Upper lobe of left lung (tissue), 6 donors: ENCODE measurements around the gene SLC17A9. TPM values are rescaled to one million over a fixed set of nuclear protein-coding genes. Genes with fewer than 3 reads are reported as not detected.

Source experiments
- ATAC-seq, 2 donors: fragments of 200-7000 bp; cut with Tn5 transposase; one replicate each; pipeline ENCODE4 v1.9.1; 2022; ENCODE audit warnings: mild to moderate bottlenecking in 2 of 2, moderate library complexity in 2 of 2; ENCODE audit not compliant: low FRiP score in 2 of 2
- DNase-seq, 2 donors: peaks; one replicate each; pipeline ENCODE4 v3.0.0-alpha.2; 2019 to 2020
- H3K27ac ChIP-seq, 4 donors: fragments of 200-600 bp; sonication (generic); one replicate each; pipeline ENCODE4 v1.5.1; 2016 to 2019
- H3K27me3 ChIP-seq, 4 donors: fragments of 200-600 bp; sonication (generic); one replicate each; pipeline ENCODE4 v1.5.1; 2017 to 2019
- H3K36me3 ChIP-seq, 4 donors: fragments of 200-600 bp; sonication (generic); one replicate each; pipeline ENCODE4 v1.5.1; 2016 to 2019
- H3K4me1 ChIP-seq, 4 donors: fragments of 200-600 bp; sonication (generic); one replicate each; pipeline ENCODE4 v1.5.1; 2018 to 2019
- H3K4me3 ChIP-seq, 4 donors: fragments of 200-600 bp; sonication (generic); one replicate each; pipeline ENCODE4 v1.5.1; 2017 to 2019; ENCODE audit warnings: mild to moderate bottlenecking in 2 of 4, moderate library complexity in 1 of 4
- H3K9me3 ChIP-seq, 4 donors: fragments of 200-600 bp; sonication (generic); one replicate each; pipeline ENCODE4 v1.5.1; 2018 to 2019
- CTCF ChIP-seq, 6 experiments: fragments of 450-650 bp in 4 of 6; fragments of 200-600 bp in 2 of 6; sonication (generic) in 2 of 6; IDR thresholded peaks; one replicate each; pipeline ENCODE4 v1.5.1; 2016 to 2019; ENCODE audit warnings: antibody characterized with exemption in 6 of 6
- EP300 ChIP-seq, 4 donors: sonication (generic); formaldehyde crosslinking; IDR thresholded peaks; one replicate each; pipeline ENCODE4 v1.5.1; 2017; ENCODE audit warnings: antibody characterized with exemption in 4 of 4, control low read depth in 2 of 4
- POLR2A ChIP-seq, 4 donors: fragments of 450-650 bp; IDR thresholded peaks; one replicate each; pipeline ENCODE4 v1.5.1; 2016 to 2017; ENCODE audit warnings: antibody characterized with exemption in 4 of 4, mild to moderate bottlenecking in 2 of 4
- POLR2AphosphoS5 ChIP-seq, 2 donors: sonication (generic); formaldehyde crosslinking; IDR thresholded peaks; one replicate each; pipeline ENCODE4 v1.5.1; 2017; ENCODE audit warnings: antibody characterized with exemption in 2 of 2
- WGBS, 2 donors: methylation state at CpG; one replicate each; pipeline ENCODE4 v1.1.5; 2017 to 2018; 5-methylcytosine and 5-hydroxymethylcytosine counted together
- total RNA-seq, 6 donors: library from RNA; depleted of rRNA in 4 of 6; stranded (reverse); fragments of >200 nt in 4 of 6; gene quantifications; one replicate each; pipeline versions ENCODE4 v1.1.0 to v1.2.1, GENCODE V29; 2016 to 2021
- donor health status: DM: no; HTN: no; CAD: no; lungs with moderate emphysema.
- donor health status: DM: no; HTN: yes; CAD: no; lungs with severe emphysema.

The SLC17A9 gene
- total RNA-seq, 6 donors from 2014 or later = 3.8 to 18.5 (median 14.4) TPM

- Histone ChIP-seq H3K27ac (no peak overlapping the region), H3K4me1 (peaks cover 14 to 47% (median 20%) of the 10 kb centered on the region in 4 donors), H3K4me3 (peak overlapping the region in 1 of 4 donors; percentile 15), H3K9me3 (no peaks in the 10 kb centered on the region), H3K27me3 (peaks cover 0 to 64% (median 44%) of the 10 kb centered on the region in 4 donors), H3K36me3 (no peaks in the 10 kb centered on the region)
- DNase-seq = peak in 1 of 2 donors; percentile 82
- WGBS, 2 donors = 3 to 4% methylated on average over 6 to 17 of the region's 90 CpGs
- ATAC-seq = no peak
- TF ChIP-seq POLR2A (IDR thresholded peaks at IDR 0.05) = no peak
- TF ChIP-seq POLR2AphosphoS5 (IDR thresholded peaks at IDR 0.05) = no peak
- no peak for TF ChIP-seq EP300 (IDR thresholded peaks at IDR 0.05)
- TF ChIP-seq CTCF (IDR thresholded peaks at IDR 0.05) = no peak
Observed at GRCh38 chr20:63005862-63006539, 53.5 kb downstream of the SLC17A9 start.

- TF ChIP-seq CTCF (IDR thresholded peaks at IDR 0.05) (no peak), EP300 (IDR thresholded peaks at IDR 0.05) (no peak), POLR2A (IDR thresholded peaks at IDR 0.05) (no peak), POLR2AphosphoS5 (IDR thresholded peaks at IDR 0.05) (no peak)
- Histone ChIP-seq H3K4me3 (peak within 1 kb of the TSS in 2 of 4 donors; percentile 4 to 15), H3K27ac (no peak within 1 kb of the TSS), H3K4me1 (peaks cover 14 to 47% (median 20%) of the 10 kb centered on the region in 4 donors), H3K36me3 (no peaks in the 10 kb centered on the region), H3K9me3 (no peaks in the 10 kb centered on the region), H3K27me3 (peaks cover 0 to 64% (median 44%) of the 10 kb centered on the region in 4 donors)
- whole genome bisulfite sequencing, 2 donors = 0 to 2% methylated on average over 11 to 18 of the region's 110 CpGs
- peak in 1 of 2 donors; percentile 85 for DNase-seq
- no peak for ATAC-seq
Observed at GRCh38 chr20:63006540-63007359, 54.2 kb downstream of the SLC17A9 start, which contains the start of gene BHLHE23. TSS of gene BHLHE23 (minus strand) at chr20:63006964. CDS start at chr20:63006774, 190 bp downstream.

GRCh38 chr20:63007360-63007645 is 54.8 kb downstream of the SLC17A9 start:
- H3K27me3 ChIP-seq = peaks cover 0 to 64% (median 44%) of the 10 kb centered on the region in 4 donors
- no peak overlapping the region for H3K4me3 ChIP-seq
- ATAC-seq (no peak), DNase-seq (peak in 1 of 2 donors; percentile 81)
- no peaks in the 10 kb centered on the region for H3K36me3 ChIP-seq
- no peaks in the 10 kb centered on the region for H3K9me3 ChIP-seq
- H3K27ac ChIP-seq = no peak overlapping the region
- peaks cover 14 to 47% (median 20%) of the 10 kb centered on the region in 4 donors for H3K4me1 ChIP-seq
- TF ChIP-seq POLR2A (IDR thresholded peaks at IDR 0.05) = no peak
- no peak for TF ChIP-seq CTCF (IDR thresholded peaks at IDR 0.05)
- TF ChIP-seq POLR2AphosphoS5 (IDR thresholded peaks at IDR 0.05) = no peak
- no peak for TF ChIP-seq EP300 (IDR thresholded peaks at IDR 0.05)
- 2 to 21% methylated on average over 2 to 11 of the region's 24 CpGs for WGBS, 2 donors

- Histone ChIP-seq H3K36me3 (no peaks in the 10 kb centered on the region), H3K4me1 (peaks cover 14 to 47% (median 20%) of the 10 kb centered on the region in 4 donors), H3K27me3 (peaks cover 0 to 64% (median 44%) of the 10 kb centered on the region in 4 donors), H3K9me3 (peaks cover 0 to 3% (median under 1%) of the 10 kb centered on the region in 4 donors), H3K27ac (no peak overlapping the region), H3K4me3 (no peak overlapping the region)
- no peak for TF ChIP-seq POLR2A (IDR thresholded peaks at IDR 0.05)
- no peak for TF ChIP-seq CTCF (IDR thresholded peaks at IDR 0.05)
- TF ChIP-seq EP300 (IDR thresholded peaks at IDR 0.05) = no peak
- TF ChIP-seq POLR2AphosphoS5 (IDR thresholded peaks at IDR 0.05) = no peak
- no peak for ATAC-seq
- DNase-seq = no peak
- 7 to 11% methylated on average over 8 to 33 of the region's 46 CpGs for WGBS, 2 donors
Observed at GRCh38 chr20:63007646-63008488, 55.4 kb downstream of the SLC17A9 start.
